ENCODE data around the gene ADI1.
A peak's percentile ranks its signal among the peaks of the same experiment; 100 is the strongest.
"Not testable (repeated sequence)": the region's sequence is repeated elsewhere in the genome, so short reads cannot be mapped to it uniquely, and the experiment has no call there.

The ADI1 gene

DNA sequence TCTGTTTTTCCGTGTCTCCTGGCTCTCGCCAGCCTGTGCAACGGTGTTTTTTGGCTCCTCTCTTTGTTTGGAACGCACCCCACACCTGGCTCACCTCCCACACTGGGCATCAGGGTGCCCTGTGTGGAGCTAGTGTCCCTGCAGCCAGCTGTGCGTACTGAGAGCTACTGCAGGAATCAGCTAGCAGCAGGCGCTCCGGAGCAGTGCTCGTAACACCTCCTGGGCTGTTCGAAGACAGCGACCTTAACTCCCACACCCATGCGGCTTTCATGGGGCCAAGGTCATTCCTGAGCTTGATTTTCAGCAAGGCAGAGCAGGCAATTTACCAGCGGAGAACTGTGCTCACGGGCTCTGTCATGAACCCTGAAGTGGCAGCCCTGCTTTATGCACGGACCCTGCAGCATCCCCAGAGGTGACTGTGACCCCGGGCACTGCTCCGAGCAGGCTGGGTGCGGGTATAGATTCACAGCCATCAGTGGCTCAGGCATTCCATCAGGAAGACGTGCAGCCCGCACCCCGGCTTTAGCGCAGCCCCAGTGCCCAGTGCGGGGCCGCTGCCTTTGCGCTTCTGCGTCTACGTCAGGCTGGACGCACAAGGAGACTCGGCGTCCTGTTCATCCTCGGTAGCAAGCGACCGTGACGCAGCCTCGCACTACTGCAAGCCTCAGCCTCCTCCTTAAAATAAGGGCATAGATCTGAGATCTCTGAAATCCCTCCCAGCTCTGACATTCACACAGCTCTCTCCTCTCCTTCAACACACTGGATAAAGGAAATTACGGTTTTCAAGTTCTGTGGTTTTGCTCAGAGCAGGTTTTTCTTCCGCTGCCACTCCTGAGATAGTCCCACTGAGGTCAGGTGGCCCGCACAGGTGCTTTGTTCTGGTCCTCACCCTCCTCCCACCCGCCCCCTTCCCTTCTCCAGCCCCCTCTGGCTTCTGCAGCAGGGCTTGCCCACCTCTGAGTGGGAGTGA, 58.2 kb downstream of the ADI1 start:
- no peak for DNase-seq

- no peak for DNase-seq
These were observed 59.2 kb downstream of the ADI1 start for GRCh38 chr2:3460156-3460555.

GRCh38 chr2:3459185-3460015, 59.9 kb downstream of the ADI1 start:
- no peak for DNase-seq

DNA sequence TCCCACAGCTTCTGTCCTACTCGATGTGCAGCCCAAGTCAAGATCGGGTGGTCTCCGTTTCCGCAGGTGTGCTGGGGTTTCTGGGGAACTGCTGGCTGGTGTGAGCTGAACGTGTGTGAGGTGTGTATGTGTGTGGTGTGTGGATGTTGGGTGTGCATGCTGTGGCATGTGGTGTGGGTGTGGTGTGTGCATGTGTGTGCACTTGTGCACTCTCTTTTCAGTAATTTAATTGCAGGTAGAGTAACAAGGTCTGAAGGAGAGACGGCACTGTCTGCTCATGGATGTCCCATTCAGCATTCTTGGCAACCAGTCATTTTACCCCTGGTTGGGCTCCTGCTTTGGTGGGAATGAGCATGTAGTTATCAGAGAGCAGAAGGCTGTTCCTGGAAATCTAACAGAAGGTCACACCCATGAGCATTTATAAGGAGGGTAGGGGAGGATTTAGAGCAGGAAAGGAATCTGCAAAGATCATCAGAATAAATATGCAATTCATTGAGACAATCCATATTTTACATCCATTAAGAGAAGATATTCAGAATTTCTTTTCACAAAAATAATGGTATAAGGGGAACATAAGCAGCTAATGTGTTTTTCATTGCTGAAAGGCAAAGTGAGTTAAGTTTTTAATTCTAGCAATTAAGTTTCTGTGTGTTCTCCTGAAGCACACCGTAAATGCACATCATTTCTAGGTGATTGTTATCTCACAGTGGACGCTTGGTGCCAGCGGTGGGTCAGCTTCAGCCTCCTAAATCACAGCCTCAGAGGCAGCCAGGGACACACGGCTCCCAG, 60.7 kb downstream of the ADI1 start:
- DNase-seq = peak; percentile 89

DNA sequence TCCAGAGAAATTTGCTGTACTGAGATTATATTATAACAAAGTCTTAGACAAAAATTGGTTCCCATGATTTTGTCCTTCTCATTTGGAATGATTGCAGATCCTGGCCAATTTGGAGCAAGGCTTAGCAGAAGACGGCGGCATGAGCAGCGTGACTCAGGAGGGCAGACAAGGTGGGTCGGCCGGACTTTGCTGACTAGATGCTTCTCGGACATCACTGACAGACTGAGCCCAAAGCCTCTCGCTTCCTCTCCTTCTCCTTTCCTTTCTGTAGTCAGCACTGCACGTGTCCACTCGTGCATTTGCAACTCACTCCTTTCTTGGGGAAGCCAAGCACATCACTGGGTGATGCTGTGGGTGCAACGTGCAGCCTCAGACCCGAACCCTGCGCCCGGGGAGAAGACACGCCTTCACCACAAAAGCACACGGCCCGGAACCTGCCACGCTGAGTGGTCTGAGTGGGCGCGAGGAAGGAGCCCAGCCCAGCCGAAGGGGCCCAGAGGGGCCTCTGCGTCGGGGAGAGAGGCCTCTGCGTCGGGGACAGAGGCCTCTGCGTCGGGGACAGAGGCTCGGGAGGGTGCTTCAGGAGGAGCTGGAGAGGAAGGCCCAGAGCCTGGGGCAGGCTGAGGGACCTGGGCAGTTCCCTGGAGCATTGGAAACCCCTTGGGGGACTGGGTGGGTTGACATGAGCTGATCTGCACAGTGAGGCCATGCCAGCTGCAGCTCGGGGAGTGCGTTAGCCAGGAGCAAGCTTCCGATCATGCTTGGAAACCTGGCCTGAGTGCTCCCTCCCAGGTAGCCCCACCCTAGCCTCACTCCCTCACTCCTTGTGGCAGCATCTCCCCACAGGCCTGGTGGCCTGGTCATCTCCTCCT, 61.6 kb downstream of the ADI1 start:
- no peak for DNase-seq

GRCh38 chr2:3456125-3456524, 63.2 kb downstream of the ADI1 start:
- no peak for DNase-seq

GRCh38 chr2:3454802-3455201, 64.5 kb downstream of the ADI1 start:
- DNase-seq = no peak

- not testable (repeated sequence) for DNase-seq
These were observed 65.3 kb downstream of the ADI1 start for GRCh38 chr2:3454005-3454404.

DNA sequence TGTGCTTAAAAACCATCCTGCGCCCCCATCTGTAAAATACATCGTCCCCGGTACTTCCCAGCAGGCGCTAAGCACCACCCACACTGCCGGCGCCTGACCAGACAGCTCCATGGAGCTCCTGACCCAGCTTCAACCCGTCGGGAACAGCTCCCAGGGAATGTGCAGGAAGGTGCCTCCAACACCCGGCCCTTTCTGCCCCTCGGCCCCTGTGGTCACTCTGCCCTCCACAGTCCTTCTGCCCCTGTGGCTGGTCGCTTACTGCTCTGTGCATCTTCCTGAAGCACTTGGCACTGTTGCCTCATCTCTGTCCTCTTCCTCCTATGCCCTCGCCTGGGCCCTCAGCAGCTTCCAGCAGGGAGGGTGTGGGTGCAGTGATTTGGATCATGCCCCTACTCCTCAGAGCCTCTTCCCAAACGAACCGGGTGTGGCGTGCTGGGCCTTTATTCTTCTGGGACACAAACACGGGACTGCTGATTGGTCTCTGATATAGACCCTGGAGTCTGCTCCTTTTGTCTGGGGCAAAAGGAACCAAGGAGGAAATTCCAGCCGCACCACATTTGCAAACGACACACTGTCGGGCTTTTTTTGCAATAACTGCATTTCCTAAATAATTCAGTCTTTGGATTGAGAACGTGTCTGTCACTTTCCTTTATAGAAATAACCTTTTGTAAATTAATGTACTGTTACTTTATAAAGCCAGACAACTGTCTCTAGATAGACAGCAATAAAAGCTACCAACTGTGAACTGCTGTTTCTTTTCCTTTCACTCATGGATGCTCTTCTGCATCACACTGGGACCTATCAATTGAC, 65.9 kb downstream of the ADI1 start:
- no peak for DNase-seq

GRCh38 chr2:3451926-3452671, 67.2 kb downstream of the ADI1 start:
- no peak for DNase-seq

DNA sequence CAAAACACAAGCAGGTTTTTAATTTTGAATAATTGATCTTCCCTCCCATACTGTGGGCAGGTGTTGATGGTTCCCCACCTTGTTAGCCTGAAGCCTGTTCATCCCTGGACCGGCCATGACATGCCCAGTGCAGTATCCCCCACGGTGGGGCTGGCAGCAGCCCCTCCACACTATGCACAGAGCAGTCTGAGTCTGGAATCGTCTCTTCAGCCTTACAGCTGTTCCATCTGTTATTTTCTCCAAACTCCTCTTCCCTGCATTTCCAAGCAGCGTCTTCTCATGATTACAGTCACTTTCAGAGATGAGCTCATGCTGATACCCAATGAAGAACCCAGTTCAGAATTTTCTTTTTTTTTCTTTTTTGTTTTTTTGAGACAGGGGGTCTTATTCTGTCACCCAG, 68.2 kb downstream of the ADI1 start:
- no peak for DNase-seq

DNA sequence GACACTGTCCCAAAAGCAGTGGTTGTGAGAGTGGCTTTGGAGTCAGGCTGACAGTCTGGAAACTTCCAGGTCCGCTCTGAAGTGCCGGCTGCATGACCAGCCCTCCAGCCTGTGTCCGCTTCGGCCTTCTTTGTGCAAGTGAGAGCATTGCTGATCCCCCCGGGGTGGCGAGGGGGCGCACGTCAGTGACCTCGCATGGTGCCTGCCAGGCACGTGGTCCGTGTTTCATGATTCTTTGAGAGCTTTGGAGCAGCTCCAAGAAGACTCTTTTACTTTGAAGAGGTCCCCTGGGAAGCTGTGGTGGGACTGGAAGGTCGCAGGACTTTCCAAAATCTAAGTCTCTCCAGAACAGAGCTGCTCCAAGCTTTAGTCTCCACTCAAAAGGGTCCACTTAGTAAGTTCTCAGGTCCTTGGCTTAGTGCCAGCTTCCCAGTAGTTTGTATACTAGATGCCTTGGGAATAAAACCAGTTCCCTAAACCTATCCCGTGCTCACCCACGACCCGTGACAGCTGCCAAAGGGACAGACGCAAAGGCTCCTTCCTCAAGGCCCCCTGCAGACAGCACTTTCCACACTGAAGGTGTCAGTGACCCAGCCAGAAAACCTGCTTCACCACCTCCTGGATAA, 68.8 kb downstream of the ADI1 start:
- no peak for DNase-seq

GRCh38 chr2:3449936-3450335, 69.4 kb downstream of the ADI1 start:
- DNase-seq = no peak

- DNase-seq = no peak
These were observed 70.2 kb downstream of the ADI1 start for GRCh38 chr2:3449086-3449485.

GRCh38 chr2:3448441-3448911, 70.9 kb downstream of the ADI1 start:
- not testable (repeated sequence) for DNase-seq

GRCh38 chr2:3447789-3448317, 71.5 kb downstream of the ADI1 start:
- DNase-seq = no peak

All from hematopoietic multipotent progenitor cell treated with erythropoietin and hydrocortisone succinate and interleukin-3 and kit ligand, for 8 days (in vitro differentiated cells).